Motor neuron (in vitro differentiated cells): ENCODE measurements around the gene STK10. TPM values are rescaled to one million over a fixed set of nuclear protein-coding genes. Genes with fewer than 3 reads are reported as not detected.

Experiments used
- ATAC-seq, 8 experiments: fragments of 200-7000 bp; cut with Tn5 transposase; replicated peaks in 6 of 8; 2 replicates each; pipeline ENCODE4 v1.8.0; 2021; ENCODE audit warnings: mild to moderate bottlenecking in 8 of 8, moderate library complexity in 8 of 8
- H3K27ac ChIP-seq, 2 donors: fragments of 250-450 bp; sonication (Bioruptor Pico); 2 replicates each; pipeline ENCODE4 v1.9.0; 2021; ENCODE audit warnings: antibody characterized with exemption in 2 of 2, mild to moderate bottlenecking in 2 of 2, moderate library complexity in 1 of 2
- H3K4me1 ChIP-seq, 2 donors: fragments of 250-450 bp; sonication (Bioruptor Pico); replicated peaks in 1 of 2; 2 replicates each; pipeline ENCODE4 v1.6.1; 2021; ENCODE audit warnings: antibody characterized with exemption in 2 of 2, mild to moderate bottlenecking in 2 of 2, moderate library complexity in 1 of 2
- H3K4me3 ChIP-seq, 5 donors: fragments of 250-450 bp; sonication (Bioruptor Pico); 2 replicates each; pipeline ENCODE4 v1.9.0; 2021; ENCODE audit warnings: antibody characterized with exemption in 5 of 5, mild to moderate bottlenecking in 5 of 5, moderate library complexity in 4 of 5
- WGBS, 10 experiments: fragments of 450-650 bp; shearing (Covaris generic); methylation state at CpG; one replicate each; pipeline ENCODE4 v1.0.0; 2022; 5-methylcytosine and 5-hydroxymethylcytosine counted together
- in situ Hi-C, 9 experiments: fragments of 400-800 bp; cut with MboI; loops; one replicate each; pipeline ENCODE4 v1.15.0; 2021; ENCODE audit warnings: low sequenced_read_pairs in 9 of 9, low pct_unique_long_range_greater_than_20kb in 2 of 9; ENCODE audit not compliant: unreplicated experiment in 9 of 9
- total RNA-seq, 8 experiments: library from RNA; unstranded; fragments of 300-600 nt; gene quantifications; 2 replicates each; pipeline versions ENCODE4 v1.2.3 to v1.2.4, GENCODE V29; 2022

STK10 gene
- total RNA-seq, 8 experiments from 2014 or later: 3.6 to 24.6 (median 8.1) TPM

- in situ Hi-C loops: no loop called here
- H3K4me1 ChIP-seq: no peaks in the 10 kb centered on the region
- 83 to 100% (median 100%) methylated on average over 1 to 3 of the region's 3 CpGs; no CpG with 5 or more reads in 1 of the 10 experiments for WGBS, 10 experiments
- H3K4me3 ChIP-seq: no peak overlapping the region
- no peak for ATAC-seq
- no peak overlapping the region for H3K27ac ChIP-seq
Observed at GRCh38 chr5:172055996-172056395, 132.0 kb downstream of the STK10 start.

DNA sequence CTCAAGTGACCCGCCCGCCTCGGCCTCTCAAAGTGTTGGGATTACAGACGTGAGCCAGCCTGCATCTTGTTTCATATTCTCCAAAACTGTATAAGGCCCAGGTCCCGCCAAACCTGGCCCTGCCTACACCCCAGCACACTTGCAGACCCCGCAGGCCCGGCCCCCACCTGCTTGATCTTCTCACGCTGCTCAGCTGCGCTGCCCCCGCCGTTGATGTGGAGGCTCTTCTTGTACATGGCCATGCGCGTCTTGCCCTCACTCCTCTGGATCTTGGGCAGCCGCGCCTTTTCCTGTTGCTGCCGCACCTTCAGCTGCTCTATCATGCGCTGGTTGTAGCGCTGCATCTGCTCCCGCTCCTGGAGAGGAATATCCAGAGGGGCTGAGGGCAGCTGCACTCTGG is 132.6 kb downstream of the STK10 start:
- ATAC-seq: no peak
- no peak overlapping the region for H3K27ac ChIP-seq
- 97 to 100% (median 100%) methylated on average over 3 to 5 of the region's 19 CpGs; no CpG with 5 or more reads in 7 of the 10 experiments for WGBS, 10 experiments
- no peak overlapping the region for H3K4me3 ChIP-seq
- no peaks in the 10 kb centered on the region for H3K4me1 ChIP-seq
- in situ Hi-C loops: no loop called here

DNA sequence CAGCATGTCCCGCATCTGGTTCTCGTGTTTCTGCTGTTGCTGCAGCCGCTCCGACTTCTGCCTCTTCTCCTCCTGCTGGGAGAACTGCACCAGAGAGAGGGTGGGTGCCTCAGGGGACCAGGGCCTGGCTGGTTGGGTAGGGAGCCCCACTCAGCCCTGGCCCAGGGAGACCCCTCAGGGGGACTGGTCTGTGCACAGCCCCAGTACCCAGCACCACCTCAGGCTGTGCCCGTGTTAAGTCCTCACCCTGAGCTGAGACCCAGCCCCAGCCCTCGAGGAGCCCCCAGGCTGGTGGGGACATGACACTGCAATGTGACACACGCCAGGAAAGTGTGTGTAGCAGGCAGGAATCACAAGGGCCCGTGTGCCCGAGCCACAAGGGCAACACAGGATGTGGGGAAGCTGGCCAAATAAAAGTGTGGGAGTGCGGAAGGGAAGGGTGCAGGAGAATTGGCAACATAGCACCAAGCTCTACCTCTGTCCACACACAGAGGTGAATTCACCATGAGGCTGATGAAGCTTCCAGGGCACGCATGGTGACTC is 133.3 kb downstream of the STK10 start:
- Histone ChIP-seq H3K27ac (no peak overlapping the region), H3K4me3 (no peak overlapping the region), H3K4me1 (no peaks in the 10 kb centered on the region)
- no peak for ATAC-seq
- 82 to 100% methylated on average over 1 to 3 of the region's 11 CpGs; no CpG with 5 or more reads in 8 of the 10 experiments for WGBS, 10 experiments
- in situ Hi-C loops: no loop called here

DNA sequence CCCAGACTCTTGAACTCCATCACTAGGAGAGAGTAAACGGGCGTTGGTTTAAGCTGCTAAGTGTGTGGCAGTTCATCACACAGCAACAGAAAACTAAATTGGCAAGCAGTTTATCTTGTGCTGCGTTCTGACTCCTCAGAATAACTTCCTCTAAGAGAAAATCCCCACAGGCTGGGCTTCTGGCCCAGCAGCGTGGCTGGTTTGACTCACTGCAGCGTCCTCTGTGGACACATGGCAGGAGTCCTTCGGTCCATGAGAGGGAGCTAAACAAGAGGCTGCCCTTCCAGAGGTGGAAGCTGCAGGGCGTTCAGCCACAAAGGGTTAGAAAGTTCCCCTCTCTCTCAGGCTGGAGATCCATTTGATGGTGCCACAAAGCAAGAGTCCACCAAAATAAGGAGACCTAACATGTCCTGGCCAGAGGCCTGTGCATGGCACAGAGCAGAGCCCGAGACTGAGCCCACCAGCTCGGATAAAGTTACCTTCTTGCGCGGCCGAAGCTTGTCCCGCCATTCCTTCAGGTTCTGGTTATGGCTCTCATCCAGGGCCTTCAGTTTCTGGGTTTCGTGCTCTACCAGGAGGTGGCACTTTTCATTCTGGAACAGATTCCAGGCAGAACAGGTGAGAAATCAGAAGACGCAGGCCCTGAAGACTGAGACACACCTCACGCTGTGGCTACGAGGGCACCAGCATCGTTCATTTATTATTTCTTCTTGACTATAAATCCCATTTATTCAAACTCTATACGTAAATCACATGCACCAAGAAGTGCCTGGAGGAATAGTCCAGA is 135.4 kb downstream of the STK10 start:
- in situ Hi-C loops: no loop called here

GRCh38 chr5:172051643-172052339 is 136.2 kb downstream of the STK10 start:
- Histone ChIP-seq H3K4me1 (no peaks in the 10 kb centered on the region), H3K4me3 (no peak overlapping the region), H3K27ac (no peak overlapping the region)
- in situ Hi-C loops: no loop called here
- 76 to 100% (median 88%) methylated on average over 1 to 7 of the region's 16 CpGs; no CpG with 5 or more reads in 2 of the 10 experiments for WGBS, 10 experiments
- peak in 2 of 8 experiments; percentile 33 to 48 for ATAC-seq

More for the DNA sequence above, 135.4 kb downstream of the STK10 start:
- no peak overlapping the region for H3K27ac ChIP-seq
- H3K4me3 ChIP-seq: no peak overlapping the region
- ATAC-seq: peak in 1 of 8 experiments; percentile 77
- H3K4me1 ChIP-seq: no peaks in the 10 kb centered on the region
- 53 to 100% (median 85%) methylated on average over 1 to 8 of the region's 19 CpGs; no CpG with 5 or more reads in 2 of the 10 experiments for whole genome bisulfite sequencing, 10 experiments

GRCh38 chr5:172050080-172050479 is 137.9 kb downstream of the STK10 start:
- H3K27ac ChIP-seq: no peak overlapping the region
- no peaks in the 10 kb centered on the region for H3K4me1 ChIP-seq
- in situ Hi-C loops: no loop called here
- no peak overlapping the region for H3K4me3 ChIP-seq
- no peak for ATAC-seq
- 60 to 100% (median 97%) methylated on average over 1 to 4 of the region's 4 CpGs; no CpG with 5 or more reads in 2 of the 10 experiments for WGBS, 10 experiments

GRCh38 chr5:172049226-172049796 is 138.7 kb downstream of the STK10 start:
- no peak overlapping the region for H3K4me3 ChIP-seq
- in situ Hi-C loops: loop anchor here in 2 of 9 experiments (25.0 kb wide), 2 partner anchors 112 to 137 kb away; no protein-coding TSS in a partner anchor
- 70 to 100% (median 86%) methylated on average over 2 to 5 of the region's 12 CpGs; no CpG with 5 or more reads in 2 of the 10 experiments for WGBS, 10 experiments
- H3K27ac ChIP-seq: no peak overlapping the region
- ATAC-seq: no peak
- peaks cover 2 to 3% of the 10 kb centered on the region in 2 donors for H3K4me1 ChIP-seq

GRCh38 chr5:172048539-172049101 is 139.4 kb downstream of the STK10 start:
- 90 to 100% (median 93%) methylated on average over 2 to 5 of the region's 12 CpGs; no CpG with 5 or more reads in 5 of the 10 experiments for WGBS, 10 experiments
- no peak for ATAC-seq
- no peak overlapping the region for H3K4me3 ChIP-seq
- H3K4me1 ChIP-seq: peaks cover 6 to 10% of the 10 kb centered on the region in 2 donors
- in situ Hi-C loops: loop anchor here in 2 of 9 experiments (25.0 kb wide), 2 partner anchors 111 to 136 kb away; no protein-coding TSS in a partner anchor
- H3K27ac ChIP-seq: no peak overlapping the region

DNA sequence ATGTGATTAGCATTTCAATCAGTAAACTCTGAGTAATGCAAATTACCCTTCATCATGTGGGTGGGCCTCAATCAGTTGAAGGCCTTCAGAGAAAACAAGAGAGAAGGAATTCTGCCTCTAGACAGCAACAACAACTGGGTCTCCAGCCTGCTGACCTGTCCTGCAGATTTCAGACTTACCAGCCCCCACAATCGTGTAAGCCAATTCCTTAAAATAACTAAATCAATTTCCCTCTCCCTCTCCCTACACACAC is 139.9 kb downstream of the STK10 start:
- WGBS, 10 experiments: 100% methylated on average over 1 of the region's 1 CpG; no CpG with 5 or more reads in 9 of the 10 experiments
- ATAC-seq: no peak
- Histone ChIP-seq H3K4me1 (peaks cover 6 to 11% of the 10 kb centered on the region in 2 donors), H3K27ac (no peak overlapping the region), H3K4me3 (no peak overlapping the region)
- in situ Hi-C loops: loop anchor here in 2 of 9 experiments (25.0 kb wide), 2 partner anchors 111 to 136 kb away; no protein-coding TSS in a partner anchor

DNA sequence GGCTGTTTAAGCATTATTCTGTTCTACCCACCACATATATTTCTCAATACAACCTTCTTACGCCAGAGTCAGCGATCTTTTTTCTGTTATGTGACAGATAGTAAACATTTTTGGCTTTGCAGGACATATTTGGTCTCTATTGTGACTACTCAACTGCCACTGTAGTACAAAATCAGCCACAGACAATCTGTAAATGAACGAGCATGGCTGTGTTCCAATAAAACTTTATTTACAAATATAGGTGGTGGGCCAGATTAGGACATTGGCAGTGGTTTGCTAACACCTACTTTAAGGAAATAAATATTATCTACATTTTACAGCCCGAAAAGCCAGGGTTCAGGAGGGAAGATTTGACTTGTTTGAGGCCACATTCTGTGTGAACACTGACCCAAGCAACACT is 141.4 kb downstream of the STK10 start:
- H3K27ac ChIP-seq: no peak overlapping the region
- H3K4me3 ChIP-seq: no peak overlapping the region
- peaks cover 6 to 11% of the 10 kb centered on the region in 2 donors for H3K4me1 ChIP-seq
- no peak for ATAC-seq
- in situ Hi-C loops: loop anchor here in 2 of 9 experiments (25.0 kb wide), 2 partner anchors 109 to 134 kb away; no protein-coding TSS in a partner anchor
- WGBS, 10 experiments: 60 to 100% (median 90%) methylated on average over 1 to 4 of the region's 4 CpGs; no CpG with 5 or more reads in 1 of the 10 experiments

GRCh38 chr5:172045315-172045632 is 142.8 kb downstream of the STK10 start:
- WGBS, 10 experiments: 78 to 100% (median 85%) methylated on average over 2 to 6 of the region's 7 CpGs; no CpG with 5 or more reads in 3 of the 10 experiments
- no peak for ATAC-seq
- Histone ChIP-seq H3K4me1 (peaks cover 6 to 11% of the 10 kb centered on the region in 2 donors), H3K4me3 (no peak overlapping the region), H3K27ac (no peak overlapping the region)
- in situ Hi-C loops: loop anchor here in 2 of 9 experiments (25.0 kb wide), 2 partner anchors 108 to 133 kb away; no protein-coding TSS in a partner anchor

DNA sequence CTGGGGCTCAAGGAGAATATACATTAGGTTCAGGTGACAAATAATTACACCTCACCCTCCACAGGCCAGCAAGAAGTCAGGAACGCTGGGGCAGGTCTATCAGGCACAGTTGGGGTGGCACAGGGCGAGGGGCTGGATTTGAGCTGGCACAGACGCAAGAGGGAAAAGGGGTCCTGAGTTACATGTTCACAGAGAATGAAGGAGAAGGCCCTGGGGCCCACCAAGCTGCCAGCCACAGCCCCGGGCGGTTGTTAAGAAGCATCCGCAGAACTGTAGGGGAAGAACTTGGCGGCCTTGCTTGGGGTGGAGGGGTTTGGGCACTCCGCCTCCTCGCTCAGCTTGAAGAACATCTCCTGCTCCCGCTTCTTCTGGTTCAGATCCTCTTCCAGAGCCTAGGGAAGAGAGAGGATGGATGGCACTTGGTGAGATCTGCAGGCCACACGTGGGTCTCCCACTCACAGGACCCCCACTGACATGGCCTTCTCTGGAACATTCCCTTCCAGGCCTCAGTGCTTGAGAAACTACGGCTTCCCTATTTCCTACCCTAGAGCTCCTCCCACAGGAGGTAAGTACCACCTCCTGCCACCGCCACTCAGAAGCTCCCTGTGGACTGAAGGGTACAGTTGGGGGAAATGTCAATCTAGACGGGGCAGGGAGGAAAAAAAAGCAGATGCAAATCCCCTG is 143.3 kb downstream of the STK10 start:
- in situ Hi-C loops: loop anchor here in 2 of 9 experiments (25.0 kb wide), 2 partner anchors 107 to 132 kb away; no protein-coding TSS in a partner anchor
- H3K4me1 ChIP-seq: peaks cover 8 to 12% of the 10 kb centered on the region in 2 donors
- no peak overlapping the region for H3K4me3 ChIP-seq
- WGBS, 10 experiments: 46 to 100% (median 92%) methylated on average over 1 to 11 of the region's 14 CpGs; no CpG with 5 or more reads in 1 of the 10 experiments
- peak overlapping the region; percentile 62 to 67 for H3K27ac ChIP-seq
- no peak for ATAC-seq
